ENCODE measurements around the gene SLAMF8. TPM values are rescaled to one million over a fixed set of nuclear protein-coding genes. Genes with fewer than 3 reads are reported as not detected.

Gene SLAMF8
- total and polyA plus RNA-seq, 5 donors, result 0.52 to 4.5 (median 2.3) TPM

DNA sequence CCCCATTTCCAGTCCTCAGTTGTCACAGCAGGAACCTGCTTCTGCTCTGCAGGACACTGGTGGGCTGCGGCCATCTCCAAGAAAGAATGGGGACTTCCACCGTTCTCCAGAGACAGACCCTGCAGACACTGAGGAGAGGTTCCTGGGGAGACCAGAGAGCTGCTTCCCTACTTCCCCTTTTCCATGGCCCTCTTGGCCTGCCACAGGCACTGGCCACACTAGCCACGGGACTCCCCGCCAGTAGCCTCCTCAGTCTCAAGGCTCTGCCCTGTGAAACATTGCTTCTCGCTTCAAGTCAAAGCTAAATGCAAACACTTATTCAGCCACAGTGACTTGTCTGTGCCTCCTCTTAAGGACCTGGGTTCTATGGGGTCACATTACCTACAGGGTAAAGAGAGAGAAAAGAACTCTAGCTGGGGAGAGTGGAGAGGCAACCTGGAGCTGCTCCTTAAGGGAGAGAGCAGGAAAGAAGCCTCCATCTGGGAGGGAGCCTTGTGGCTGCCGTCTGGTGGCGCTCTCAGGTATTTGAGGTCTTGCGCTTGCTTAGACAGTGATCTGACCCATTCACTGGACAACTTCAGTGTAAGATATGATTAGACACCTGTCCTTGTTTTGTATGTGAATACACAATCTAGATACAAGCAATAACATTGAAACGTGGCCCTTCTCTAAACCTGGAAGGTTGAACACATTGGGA, 5.4 kb upstream of the SLAMF8 start:
- no peak for ATAC-seq
- Histone ChIP-seq H3K4me3 (ENCODE audit: low read length) (no peak overlapping the region), H3K4me1 (ENCODE audit: control insufficient read depth, insufficient read depth, low read length) (no peaks in the 10 kb centered on the region), H3K27ac (ENCODE audit: low read length) (no peak overlapping the region), H3K27me3 (ENCODE audit: control insufficient read depth, insufficient read depth) (no peaks in the 10 kb centered on the region), H3K9me3 (ENCODE audit: control insufficient read depth, low read length) (no peaks in the 10 kb centered on the region)
- 79% methylated on average over 9 of the region's 9 CpGs for WGBS
- intact Hi-C loops (cut with DNase I), result no loop called here
- DNase-seq, result no peak

DNA sequence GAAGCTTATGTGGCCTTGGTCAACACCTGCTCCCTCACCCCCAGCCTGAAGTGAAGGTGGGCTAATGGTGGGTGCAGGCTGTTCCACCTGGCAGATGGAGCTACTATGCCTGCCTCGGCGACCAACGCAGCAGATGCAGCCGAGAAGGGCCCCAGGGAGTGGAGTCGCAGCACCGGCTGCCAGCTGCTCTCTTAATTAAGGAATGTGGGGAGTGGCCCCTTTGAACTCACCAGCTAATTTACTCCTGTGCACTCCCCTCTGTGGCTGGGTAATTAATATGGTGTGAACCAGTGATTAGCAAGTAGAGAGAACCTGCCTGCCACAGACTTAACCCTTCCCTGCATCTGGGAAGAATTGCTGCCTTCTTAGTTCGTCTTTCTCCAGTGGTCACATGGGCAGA, 3.3 kb upstream of the SLAMF8 start:
- no peak overlapping the region for H3K4me3 ChIP-seq (ENCODE audit: low read length)
- no peak for DNase-seq
- no peaks in the 10 kb centered on the region for H3K4me1 ChIP-seq (ENCODE audit: control insufficient read depth, insufficient read depth, low read length)
- H3K27ac ChIP-seq (ENCODE audit: low read length), result no peak overlapping the region
- intact Hi-C loops (cut with DNase I), result no loop called here
- no peaks in the 10 kb centered on the region for H3K27me3 ChIP-seq (ENCODE audit: control insufficient read depth, insufficient read depth)
- no peaks in the 10 kb centered on the region for H3K9me3 ChIP-seq (ENCODE audit: control insufficient read depth, low read length)
- WGBS, result 17% methylated on average over 7 of the region's 7 CpGs
- ATAC-seq, result no peak

DNA sequence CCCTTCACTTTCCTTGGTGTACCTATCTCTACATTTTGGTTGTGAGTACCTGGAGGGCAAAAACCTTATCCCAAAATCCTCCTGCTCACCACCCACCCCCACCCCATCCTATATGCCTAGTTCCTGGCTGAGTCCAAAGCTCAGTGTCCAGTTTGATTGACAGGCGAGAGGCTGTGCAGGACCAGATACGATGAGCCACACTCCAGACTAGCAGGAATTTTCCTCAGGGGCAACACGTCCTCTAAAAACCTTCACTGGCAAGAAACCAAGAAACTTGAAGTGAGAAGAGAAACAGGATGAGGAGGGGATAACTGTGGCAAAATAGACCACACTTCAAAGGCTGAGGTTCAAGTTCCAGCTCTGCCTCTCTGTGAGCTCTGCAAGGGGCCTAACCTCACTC, 1.1 kb upstream of the SLAMF8 start:
- H3K4me1 ChIP-seq (ENCODE audit: control insufficient read depth, insufficient read depth, low read length), result no peaks in the 10 kb centered on the region
- intact Hi-C loops (cut with DNase I), result no loop called here

DNA sequence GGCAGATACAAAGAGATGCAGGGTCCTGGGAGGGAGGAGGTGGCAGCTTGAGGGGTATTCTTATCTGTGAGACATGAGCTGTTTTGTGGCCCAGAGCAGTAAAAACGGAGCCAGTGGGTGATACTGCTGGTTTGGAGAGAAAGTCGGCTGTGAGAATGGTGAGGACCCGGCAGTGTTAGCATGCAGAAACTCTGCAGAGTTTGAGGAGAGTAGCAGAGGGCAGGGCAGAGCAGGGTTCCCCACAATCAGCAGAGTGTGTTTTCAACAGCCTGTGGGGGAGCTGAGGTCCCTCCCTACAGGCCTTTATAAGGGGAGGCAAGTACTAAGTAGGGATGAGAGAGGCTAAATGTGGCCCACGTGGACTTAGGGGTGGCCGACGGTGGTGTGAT, 423 bp downstream of the SLAMF8 start:
- Histone ChIP-seq H3K27ac (ENCODE audit: low read length) (no peak overlapping the region), H3K4me1 (ENCODE audit: control insufficient read depth, insufficient read depth, low read length) (no peaks in the 10 kb centered on the region), H3K4me3 (ENCODE audit: low read length) (no peak overlapping the region), H3K9me3 (ENCODE audit: control insufficient read depth, low read length) (no peaks in the 10 kb centered on the region), H3K27me3 (ENCODE audit: control insufficient read depth, insufficient read depth) (no peaks in the 10 kb centered on the region)
- intact Hi-C loops (cut with DNase I), result no loop called here
- 79% methylated on average over 6 of the region's 6 CpGs for WGBS
- DNase-seq (no peak), ATAC-seq (no peak)

More for the DNA sequence above, 1.1 kb upstream of the SLAMF8 start:
- H3K4me3 ChIP-seq (ENCODE audit: low read length), result no peak overlapping the region
- no peaks in the 10 kb centered on the region for H3K27me3 ChIP-seq (ENCODE audit: control insufficient read depth, insufficient read depth)
- H3K9me3 ChIP-seq (ENCODE audit: control insufficient read depth, low read length), result no peaks in the 10 kb centered on the region
- WGBS, result 57% methylated on average over 3 of the region's 3 CpGs
- DNase-seq (no peak), ATAC-seq (no peak)
- H3K27ac ChIP-seq (ENCODE audit: low read length), result no peak overlapping the region

DNA sequence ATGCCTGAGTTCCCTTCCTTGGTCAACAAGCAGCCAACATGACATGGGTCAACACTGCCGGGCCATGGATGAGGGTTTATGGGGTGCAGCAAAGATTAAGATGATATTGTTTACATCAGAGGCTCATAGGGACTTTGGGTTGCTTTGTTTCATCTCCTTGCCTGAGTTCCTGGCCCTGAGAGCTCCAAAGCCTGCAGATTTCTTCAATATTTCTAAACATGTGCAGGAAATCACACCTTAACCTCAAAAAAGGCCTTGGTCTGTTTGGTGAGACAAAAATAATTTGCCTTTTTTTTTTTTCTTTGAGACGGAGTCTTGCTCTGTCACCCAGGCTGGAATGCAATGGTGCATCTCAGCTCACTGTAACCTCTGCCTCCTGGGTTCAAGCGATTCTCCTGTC, 876 bp downstream of the SLAMF8 start:
- Histone ChIP-seq H3K4me1 (ENCODE audit: control insufficient read depth, insufficient read depth, low read length) (no peaks in the 10 kb centered on the region), H3K4me3 (ENCODE audit: low read length) (no peak overlapping the region), H3K27me3 (ENCODE audit: control insufficient read depth, insufficient read depth) (no peaks in the 10 kb centered on the region), H3K27ac (ENCODE audit: low read length) (no peak overlapping the region), H3K9me3 (ENCODE audit: control insufficient read depth, low read length) (no peaks in the 10 kb centered on the region)
- no peak for DNase-seq
- ATAC-seq, result no peak
- 92% methylated on average over 3 of the region's 3 CpGs for WGBS
- intact Hi-C loops (cut with DNase I), result no loop called here

DNA sequence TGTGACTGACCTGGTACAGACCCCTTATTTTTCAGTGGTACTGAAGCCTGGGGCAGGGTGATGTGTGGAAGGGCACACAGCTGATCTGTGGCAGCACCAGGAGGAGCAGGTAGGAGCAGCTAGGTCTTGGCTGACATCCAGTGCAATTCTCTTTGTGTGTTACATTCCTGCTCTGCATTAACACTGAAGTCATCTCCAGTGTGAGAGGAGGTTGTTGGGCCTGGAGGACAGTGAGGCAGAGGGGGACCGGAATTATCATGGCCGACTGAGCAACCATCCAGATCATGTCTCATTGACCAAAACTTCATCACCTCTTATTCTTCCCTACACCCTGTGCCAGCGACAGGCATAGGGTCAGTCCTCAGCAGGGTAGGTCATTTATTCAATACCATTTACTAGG, 1.5 kb downstream of the SLAMF8 start:
- H3K9me3 ChIP-seq (ENCODE audit: control insufficient read depth, low read length), result no peaks in the 10 kb centered on the region
- H3K27me3 ChIP-seq (ENCODE audit: control insufficient read depth, insufficient read depth), result no peaks in the 10 kb centered on the region
- intact Hi-C loops (cut with DNase I), result no loop called here
- H3K27ac ChIP-seq (ENCODE audit: low read length), result no peak overlapping the region
- no peaks in the 10 kb centered on the region for H3K4me1 ChIP-seq (ENCODE audit: control insufficient read depth, insufficient read depth, low read length)
- DNase-seq (no peak), ATAC-seq (no peak)
- no peak overlapping the region for H3K4me3 ChIP-seq (ENCODE audit: low read length)
- WGBS, result 97% methylated on average over 3 of the region's 3 CpGs

DNA sequence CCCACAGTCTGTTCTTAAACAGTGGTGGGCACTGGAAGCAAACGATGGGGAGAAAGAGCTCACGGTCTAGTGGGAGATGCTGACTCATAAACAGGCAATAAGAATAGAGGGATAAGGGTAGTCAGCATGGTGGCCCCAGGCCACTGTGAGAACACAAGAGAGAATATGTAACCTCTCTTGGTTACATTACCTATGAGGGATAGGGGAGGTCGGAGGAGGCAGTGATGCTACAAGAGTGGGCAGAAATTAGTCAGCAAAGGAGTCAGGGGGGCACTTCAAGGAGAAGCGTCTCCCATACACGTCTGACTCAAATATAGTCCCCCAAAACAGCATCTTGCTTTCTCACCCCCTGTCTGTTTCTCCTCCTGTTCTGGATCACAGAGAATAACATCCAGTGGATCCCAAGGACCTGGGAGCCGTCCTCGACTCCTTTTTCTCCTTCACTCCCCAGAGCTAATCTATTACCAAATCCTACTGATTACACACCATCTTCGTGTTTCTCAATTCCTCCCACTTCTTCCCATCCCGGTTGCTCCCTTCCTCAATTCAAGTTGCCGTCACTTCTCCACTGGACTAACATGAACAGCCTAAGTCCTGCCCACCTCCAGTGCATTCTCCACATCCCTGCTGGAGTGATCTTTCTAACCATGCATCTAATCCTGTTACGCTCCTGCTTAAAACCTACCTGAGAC, 2.1 kb downstream of the SLAMF8 start:
- Histone ChIP-seq H3K9me3 (ENCODE audit: control insufficient read depth, low read length) (no peaks in the 10 kb centered on the region), H3K27me3 (ENCODE audit: control insufficient read depth, insufficient read depth) (no peaks in the 10 kb centered on the region), H3K4me3 (ENCODE audit: low read length) (no peak overlapping the region), H3K27ac (ENCODE audit: low read length) (no peak overlapping the region), H3K4me1 (ENCODE audit: control insufficient read depth, insufficient read depth, low read length) (no peaks in the 10 kb centered on the region)
- intact Hi-C loops (cut with DNase I), result no loop called here
- ATAC-seq, result no peak
- no peak for DNase-seq
- WGBS, result 86% methylated on average over 11 of the region's 11 CpGs

DNA sequence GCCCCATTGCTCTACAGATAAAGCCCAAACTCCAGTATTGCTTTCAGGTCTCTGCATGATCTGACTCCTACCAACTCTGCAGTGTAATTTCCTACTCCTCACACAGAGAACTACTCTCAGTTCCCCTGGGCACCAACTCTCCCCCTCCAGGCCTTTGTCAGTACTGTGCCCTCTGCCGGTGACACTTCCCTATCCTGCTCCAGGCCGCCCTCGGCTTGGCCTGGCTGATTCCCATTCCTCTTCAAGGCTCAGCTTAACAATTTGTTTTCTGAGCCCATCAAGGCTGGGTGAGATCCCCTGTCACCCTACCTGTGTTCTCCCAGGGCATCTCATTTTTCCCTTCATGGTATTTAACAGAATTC, 2.6 kb downstream of the SLAMF8 start:
- Histone ChIP-seq H3K27ac (ENCODE audit: low read length) (no peak overlapping the region), H3K4me1 (ENCODE audit: control insufficient read depth, insufficient read depth, low read length) (no peaks in the 10 kb centered on the region), H3K9me3 (ENCODE audit: control insufficient read depth, low read length) (no peaks in the 10 kb centered on the region), H3K4me3 (ENCODE audit: low read length) (no peak overlapping the region), H3K27me3 (ENCODE audit: control insufficient read depth, insufficient read depth) (no peaks in the 10 kb centered on the region)
- intact Hi-C loops (cut with DNase I), result no loop called here
- WGBS, result 20% methylated on average over 3 of the region's 3 CpGs
- ATAC-seq (peak; percentile 70 to 71), DNase-seq (peak; percentile 58 to 80 (median 78))

DNA sequence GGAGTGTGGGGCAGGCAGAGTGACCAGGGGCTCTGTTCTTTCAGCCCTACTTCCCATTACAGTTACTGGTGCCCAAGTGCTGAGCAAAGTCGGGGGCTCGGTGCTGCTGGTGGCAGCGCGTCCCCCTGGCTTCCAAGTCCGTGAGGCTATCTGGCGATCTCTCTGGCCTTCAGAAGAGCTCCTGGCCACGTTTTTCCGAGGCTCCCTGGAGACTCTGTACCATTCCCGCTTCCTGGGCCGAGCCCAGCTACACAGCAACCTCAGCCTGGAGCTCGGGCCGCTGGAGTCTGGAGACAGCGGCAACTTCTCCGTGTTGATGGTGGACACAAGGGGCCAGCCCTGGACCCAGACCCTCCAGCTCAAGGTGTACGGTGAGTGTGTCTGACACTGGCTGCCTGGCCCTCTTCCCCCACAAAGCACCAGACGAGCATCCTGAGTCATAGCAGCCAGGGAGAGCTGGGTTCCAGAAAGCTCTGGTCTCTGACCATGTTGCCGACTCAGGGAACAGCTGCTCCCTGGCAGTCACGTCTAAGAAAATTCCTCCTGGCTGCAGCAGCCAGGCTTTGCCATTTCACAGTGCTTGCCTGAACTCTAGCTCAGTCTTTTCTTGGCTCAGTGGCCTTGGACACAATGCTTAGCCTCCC, 3.3 kb downstream of the SLAMF8 start:
- H3K4me3 ChIP-seq (ENCODE audit: low read length), result no peak overlapping the region
- ATAC-seq, result peak; percentile 57 to 61
- DNase-seq, result peak; percentile 55 to 77 (median 75)
- 74% methylated on average over 18 of the region's 18 CpGs for WGBS
- no peaks in the 10 kb centered on the region for H3K4me1 ChIP-seq (ENCODE audit: control insufficient read depth, insufficient read depth, low read length)
- H3K9me3 ChIP-seq (ENCODE audit: control insufficient read depth, low read length), result no peaks in the 10 kb centered on the region
- intact Hi-C loops (cut with DNase I), result no loop called here
- no peaks in the 10 kb centered on the region for H3K27me3 ChIP-seq (ENCODE audit: control insufficient read depth, insufficient read depth)
- no peak overlapping the region for H3K27ac ChIP-seq (ENCODE audit: low read length)

DNA sequence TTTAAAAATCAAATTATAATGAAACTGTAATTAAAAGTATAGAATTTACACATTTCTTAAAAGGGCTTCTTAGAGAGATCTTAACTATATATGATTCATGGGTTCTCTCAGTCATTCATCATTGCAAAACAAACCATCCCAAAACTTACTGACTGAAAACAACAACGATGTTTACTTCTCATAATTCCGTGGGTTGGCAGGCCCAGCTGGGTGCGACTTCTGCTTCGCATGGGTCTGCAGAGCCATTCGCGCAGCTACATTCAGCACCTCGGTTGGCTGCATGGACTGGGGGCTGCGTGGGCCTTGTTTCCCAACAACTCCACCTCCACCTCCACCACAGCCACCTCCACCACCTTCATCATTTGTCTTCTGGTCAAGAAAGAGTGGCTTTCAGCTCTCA, 4.0 kb downstream of the SLAMF8 start:
- intact Hi-C loops (cut with DNase I), result no loop called here
- H3K27ac ChIP-seq (ENCODE audit: low read length), result no peak overlapping the region
- no peak for ATAC-seq

DNA sequence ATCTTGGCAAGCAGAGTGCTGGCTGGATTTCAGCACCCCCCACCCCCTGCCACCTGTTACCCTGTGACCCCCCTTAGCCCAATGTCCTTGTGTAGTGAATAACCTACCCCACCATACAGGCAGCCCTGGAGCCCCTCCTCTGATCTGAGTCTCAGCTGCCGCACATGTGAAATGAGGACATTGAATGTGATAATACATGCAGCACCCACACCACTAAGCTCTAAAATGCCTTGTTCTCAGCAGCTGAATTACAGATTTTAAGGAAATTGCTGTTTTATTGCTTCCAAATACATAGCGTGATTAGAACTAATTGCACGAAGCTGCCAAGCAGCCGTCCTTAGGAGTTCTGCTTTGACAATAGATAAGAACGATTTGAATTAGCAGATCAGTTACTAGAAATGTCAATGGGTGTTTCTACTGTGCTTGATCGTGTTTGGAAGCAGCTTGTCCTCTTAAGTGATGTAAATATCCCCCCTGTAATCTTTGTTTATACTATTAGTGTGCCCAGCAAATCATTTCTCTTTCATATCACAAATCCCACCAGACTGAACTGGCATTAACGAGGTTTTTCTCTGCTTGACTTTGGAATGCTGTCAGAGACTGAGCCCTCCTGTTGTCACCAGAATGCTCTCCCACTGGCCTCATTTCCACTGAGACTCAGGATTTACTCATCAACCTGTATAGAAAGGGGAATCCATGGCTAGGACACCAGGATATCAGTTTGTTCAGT, 4.9 kb downstream of the SLAMF8 start:
- Histone ChIP-seq H3K9me3 (ENCODE audit: control insufficient read depth, low read length) (no peaks in the 10 kb centered on the region), H3K27me3 (ENCODE audit: control insufficient read depth, insufficient read depth) (no peaks in the 10 kb centered on the region), H3K4me1 (ENCODE audit: control insufficient read depth, insufficient read depth, low read length) (no peaks in the 10 kb centered on the region), H3K4me3 (ENCODE audit: low read length) (no peak overlapping the region), H3K27ac (ENCODE audit: low read length) (no peak overlapping the region)
- 39% methylated on average over 7 of the region's 7 CpGs for WGBS
- DNase-seq (no peak), ATAC-seq (no peak)
- intact Hi-C loops (cut with DNase I), result no loop called here

More for the DNA sequence above, 4.0 kb downstream of the SLAMF8 start:
- no peak for DNase-seq
- no peak overlapping the region for H3K4me3 ChIP-seq (ENCODE audit: low read length)
- H3K9me3 ChIP-seq (ENCODE audit: control insufficient read depth, low read length), result no peaks in the 10 kb centered on the region
- no peaks in the 10 kb centered on the region for H3K27me3 ChIP-seq (ENCODE audit: control insufficient read depth, insufficient read depth)
- WGBS, result 88% methylated on average over 8 of the region's 8 CpGs
- no peaks in the 10 kb centered on the region for H3K4me1 ChIP-seq (ENCODE audit: control insufficient read depth, insufficient read depth, low read length)

Data from right cardiac atrium (tissue), 5 donors.